Measurements from ENCODE around the gene RYR3.
"Not testable (repeated sequence)": the region's sequence is repeated elsewhere in the genome, so short reads cannot be mapped to it uniquely, and the experiment has no call there.

Gene RYR3

DNA sequence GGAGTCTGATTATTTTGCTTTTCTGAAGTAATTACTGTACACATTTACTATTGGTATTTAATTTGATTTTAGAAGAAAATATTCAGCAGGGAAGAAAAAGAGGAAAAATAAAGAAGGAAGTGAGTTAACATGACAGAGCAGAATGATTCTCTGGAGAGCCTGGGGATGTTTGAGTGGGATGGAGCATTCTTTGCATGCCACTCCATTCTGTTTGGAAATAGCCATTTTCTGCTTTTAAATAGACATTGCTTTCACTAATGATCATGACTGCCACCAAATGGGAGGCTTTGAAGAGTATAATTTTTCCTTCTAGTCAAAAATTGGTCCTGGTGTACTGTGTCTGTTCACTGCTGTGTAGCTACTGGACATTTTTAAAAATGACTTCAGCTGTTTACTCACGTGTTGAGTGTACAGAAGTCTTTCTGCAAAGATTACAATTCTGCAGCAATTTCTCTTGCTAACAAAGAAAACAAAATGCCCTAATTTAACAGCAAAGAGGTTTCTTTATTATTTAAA is 196.1 kb downstream of the RYR3 start:
- no peak for DNase-seq (ENCODE audit: low read depth in 2 of 2)

- no peak for DNase-seq (ENCODE audit: low read depth in 2 of 2)
Measured at GRCh38 chr15:33508703-33509102, 197.9 kb downstream of the RYR3 start.

DNA sequence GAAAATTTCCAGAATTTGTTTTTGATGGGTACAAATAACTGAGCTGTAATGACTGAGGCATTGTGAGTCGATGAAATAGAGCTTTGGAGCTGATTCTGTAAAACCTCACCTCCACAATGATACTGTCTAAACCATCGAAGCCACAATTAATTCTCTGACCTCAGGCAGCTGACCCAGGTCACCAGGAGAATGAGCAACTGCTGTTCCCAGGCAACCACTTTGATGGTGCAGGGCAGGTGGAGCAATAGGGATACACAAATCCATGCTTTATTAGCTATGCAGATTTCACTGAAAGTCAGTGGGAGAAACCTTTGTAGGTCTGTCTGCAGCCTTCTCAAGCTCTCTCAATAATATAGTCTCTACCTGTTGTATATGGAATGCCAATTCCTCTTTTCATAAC is 204.4 kb downstream of the RYR3 start:
- DNase-seq (ENCODE audit: low read depth in 2 of 2), result no peak

DNA sequence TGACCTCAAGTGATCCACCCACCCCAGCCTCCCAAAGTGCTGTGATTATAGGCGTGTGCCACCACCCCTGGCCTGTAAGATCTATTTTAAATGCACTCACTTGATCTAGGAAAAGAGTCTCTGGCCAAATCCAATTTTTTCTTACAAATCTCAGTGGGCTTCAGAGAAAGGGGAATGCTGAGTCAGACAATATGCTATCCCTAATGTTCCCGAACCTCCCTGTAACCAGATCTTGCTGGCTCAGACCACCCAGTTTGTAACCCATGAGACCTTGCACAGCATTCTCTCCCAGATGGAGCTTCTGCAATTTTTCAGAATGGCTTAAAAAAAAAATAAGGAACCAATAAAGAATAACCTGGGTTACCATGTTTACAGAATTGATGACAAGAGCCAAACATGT is 205.8 kb downstream of the RYR3 start:
- DNase-seq (ENCODE audit: low read depth in 2 of 2), result no peak

- no peak for DNase-seq (ENCODE audit: low read depth in 2 of 2)
Measured at GRCh38 chr15:33517944-33518343, 207.2 kb downstream of the RYR3 start.

GRCh38 chr15:33518421-33518820 is 207.7 kb downstream of the RYR3 start:
- DNase-seq (ENCODE audit: low read depth in 2 of 2), result no peak

DNA sequence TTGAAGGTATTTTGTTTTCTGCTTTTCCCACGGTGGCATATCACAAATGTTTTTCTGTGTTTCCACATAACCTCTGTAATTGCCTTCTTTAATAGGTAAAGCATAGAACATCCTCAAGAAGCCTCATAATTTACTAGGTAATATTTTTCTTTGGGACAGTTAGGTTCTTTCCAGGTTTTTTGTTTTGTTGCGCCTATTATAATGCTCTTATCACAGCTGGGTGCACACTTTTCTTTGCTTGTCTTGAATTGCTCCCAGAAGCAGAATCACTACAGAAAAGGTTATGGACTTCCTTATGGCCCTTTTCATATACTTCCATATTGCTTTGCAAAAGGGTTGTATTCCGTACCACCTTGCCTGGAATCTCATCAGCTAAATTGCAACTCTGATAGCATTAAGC is 213.5 kb downstream of the RYR3 start:
- DNase-seq (ENCODE audit: low read depth in 2 of 2), result no peak

DNA sequence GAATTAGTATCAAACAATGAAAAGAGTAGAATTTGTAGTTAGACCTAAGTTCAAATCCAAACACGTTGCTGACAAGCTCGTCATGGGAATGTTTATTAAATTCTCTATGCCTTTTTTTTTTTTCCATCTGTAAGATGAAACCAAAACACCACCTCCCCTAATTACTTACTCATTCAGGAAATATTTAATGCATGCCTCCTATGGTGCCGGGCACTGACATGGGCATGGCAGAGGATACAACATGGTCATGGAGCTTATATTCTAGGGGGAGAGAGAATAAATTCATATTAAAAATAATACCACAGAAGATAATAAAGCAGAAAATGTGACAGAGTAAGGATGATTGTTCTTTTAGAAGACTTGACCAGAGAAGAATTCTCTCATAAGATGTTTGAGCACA is 215.8 kb downstream of the RYR3 start:
- DNase-seq (ENCODE audit: low read depth in 2 of 2), result no peak

DNA sequence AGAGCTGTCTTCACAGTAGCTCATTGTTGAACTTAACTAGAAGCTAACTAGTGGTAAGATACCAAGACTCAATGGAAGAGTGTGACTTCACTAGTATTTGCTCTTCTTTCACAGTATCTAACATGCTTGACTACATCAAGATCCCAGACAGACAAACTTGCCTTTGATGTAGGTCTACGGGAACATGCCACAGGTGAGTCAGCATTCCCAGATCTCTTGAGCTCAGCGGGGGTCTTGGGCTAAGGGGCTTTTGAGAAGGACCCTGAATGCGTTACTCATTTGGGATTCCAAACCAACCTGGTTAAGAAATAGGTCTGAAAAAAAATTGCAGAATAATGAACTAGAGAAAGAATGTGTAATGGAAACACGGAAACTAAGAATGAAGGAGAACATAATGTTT is 222.4 kb downstream of the RYR3 start:
- DNase-seq (ENCODE audit: low read depth in 2 of 2), result no peak

- no peak for DNase-seq (ENCODE audit: low read depth in 2 of 2)
Measured at GRCh38 chr15:33534642-33535041, 223.9 kb downstream of the RYR3 start.

DNA sequence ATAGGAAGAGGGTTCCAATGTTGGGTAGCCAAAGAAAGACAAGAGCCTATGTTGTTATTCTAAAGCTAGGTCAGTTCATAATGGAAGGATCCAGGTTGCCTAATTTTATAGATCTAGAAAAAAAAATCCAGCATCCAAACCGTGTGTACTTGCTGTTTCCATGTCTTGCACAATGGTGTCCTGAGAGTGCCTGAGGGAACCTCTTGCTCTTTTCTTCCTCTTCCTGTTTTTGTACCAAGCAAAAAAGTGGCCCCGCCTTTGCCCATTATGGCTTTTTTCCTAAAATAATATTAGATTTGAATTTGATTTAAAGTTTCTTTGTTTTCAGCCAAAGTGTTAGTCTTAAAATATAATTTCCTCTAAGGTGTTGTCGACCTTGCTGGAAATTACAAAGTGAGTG is 224.4 kb downstream of the RYR3 start:
- no peak for DNase-seq (ENCODE audit: low read depth in 2 of 2)

DNA sequence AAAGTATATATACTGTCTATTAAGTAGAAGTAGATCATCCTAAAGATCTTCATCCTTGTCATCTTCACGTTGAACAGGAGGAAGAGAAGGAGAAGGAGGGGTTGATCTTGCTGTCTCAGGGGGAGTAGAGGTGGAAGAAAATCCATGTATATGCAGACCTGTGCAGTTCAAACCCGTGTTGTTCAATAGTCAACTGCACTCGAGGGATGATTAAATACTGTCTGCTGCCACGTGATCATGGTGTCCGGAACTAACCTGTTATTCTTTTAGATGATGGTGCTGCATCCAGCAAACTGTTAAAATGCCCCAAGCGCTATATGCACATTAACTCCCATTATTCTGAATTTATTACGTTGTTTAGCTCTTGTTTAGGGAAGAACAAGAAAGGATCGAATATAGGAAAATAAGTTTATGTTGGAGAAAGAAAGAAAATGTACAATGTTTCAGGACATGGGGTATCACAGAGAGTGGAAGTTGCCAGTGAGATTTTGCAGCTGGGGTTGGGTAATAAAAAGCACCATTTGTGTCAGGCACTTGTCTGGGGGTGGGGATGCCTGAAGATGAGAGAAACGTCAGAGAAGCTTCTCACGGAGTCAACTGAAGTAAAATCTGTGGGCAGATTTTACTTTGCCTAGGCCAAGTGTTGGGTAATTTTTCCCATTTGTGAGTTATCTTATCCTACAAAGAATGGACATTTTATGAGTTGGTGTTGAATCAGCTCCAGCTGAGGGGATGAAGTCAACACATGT is 229.2 kb downstream of the RYR3 start:
- DNase-seq (ENCODE audit: low read depth in 2 of 2), result no peak

DNA sequence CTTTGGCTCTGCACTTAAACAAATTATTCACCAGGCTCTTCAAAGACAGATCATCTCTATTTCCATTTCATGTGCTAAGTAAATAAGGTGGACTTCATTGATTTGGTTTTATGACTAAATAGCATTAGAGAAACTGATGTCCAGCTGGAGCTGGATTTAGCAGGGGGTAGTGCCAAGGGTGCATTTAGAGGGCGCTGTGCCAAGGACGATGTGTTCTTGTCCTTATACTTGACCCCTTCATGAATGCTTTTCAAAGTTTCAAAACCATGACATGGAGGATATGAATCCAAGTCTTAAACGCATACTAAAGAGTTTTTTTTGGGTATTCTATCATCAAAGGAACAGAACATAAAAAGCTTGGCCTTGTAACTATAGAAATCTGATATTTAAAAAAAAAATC is 233.2 kb downstream of the RYR3 start:
- no peak for DNase-seq (ENCODE audit: low read depth in 2 of 2)

- no peak for DNase-seq (ENCODE audit: low read depth in 2 of 2)
Measured at GRCh38 chr15:33545866-33546265, 235.1 kb downstream of the RYR3 start.

DNA sequence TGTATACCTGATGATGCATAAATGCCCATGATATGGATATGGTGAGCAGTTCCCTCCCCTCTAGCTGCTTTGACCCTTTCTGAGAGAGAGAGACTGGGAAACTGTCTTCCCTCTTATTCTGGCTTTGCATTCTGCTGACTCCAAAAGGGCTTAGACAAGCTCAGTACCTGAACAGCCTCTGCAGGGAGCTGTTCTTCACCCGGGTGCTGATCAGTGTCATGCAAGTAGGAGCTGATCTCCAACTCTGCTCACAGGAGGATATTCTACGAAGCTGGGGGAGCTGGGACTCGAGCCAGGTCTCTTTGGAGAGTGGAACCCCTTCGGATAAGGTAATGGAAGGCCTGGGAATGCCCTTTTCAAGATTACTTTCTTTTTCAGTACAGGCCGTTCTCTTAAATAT is 237.1 kb downstream of the RYR3 start:
- no peak for DNase-seq (ENCODE audit: low read depth in 2 of 2)

DNA sequence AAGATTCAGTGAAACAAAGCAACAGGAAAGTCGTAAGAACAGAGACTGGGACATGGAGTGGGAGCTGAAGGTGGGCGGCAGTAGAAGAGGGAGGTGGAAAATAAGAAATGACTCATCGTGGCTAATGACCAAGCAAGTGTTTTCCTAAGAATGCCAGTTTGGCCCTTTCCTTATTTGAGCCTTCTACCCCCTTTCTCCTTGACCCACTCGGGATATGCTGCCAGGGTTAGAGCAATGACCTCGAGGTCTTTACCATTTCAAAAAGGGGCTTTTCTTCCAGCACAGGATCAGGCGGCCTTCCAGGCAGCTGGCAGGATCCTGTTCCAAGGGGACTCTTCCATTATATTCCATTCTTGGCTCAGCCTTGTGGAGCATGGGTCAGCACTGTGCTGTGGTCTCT is 241.1 kb downstream of the RYR3 start:
- no peak for DNase-seq (ENCODE audit: low read depth in 2 of 2)

- DNase-seq (ENCODE audit: low read depth in 2 of 2), result no peak
Measured at GRCh38 chr15:33553157-33553556, 242.4 kb downstream of the RYR3 start.

DNA sequence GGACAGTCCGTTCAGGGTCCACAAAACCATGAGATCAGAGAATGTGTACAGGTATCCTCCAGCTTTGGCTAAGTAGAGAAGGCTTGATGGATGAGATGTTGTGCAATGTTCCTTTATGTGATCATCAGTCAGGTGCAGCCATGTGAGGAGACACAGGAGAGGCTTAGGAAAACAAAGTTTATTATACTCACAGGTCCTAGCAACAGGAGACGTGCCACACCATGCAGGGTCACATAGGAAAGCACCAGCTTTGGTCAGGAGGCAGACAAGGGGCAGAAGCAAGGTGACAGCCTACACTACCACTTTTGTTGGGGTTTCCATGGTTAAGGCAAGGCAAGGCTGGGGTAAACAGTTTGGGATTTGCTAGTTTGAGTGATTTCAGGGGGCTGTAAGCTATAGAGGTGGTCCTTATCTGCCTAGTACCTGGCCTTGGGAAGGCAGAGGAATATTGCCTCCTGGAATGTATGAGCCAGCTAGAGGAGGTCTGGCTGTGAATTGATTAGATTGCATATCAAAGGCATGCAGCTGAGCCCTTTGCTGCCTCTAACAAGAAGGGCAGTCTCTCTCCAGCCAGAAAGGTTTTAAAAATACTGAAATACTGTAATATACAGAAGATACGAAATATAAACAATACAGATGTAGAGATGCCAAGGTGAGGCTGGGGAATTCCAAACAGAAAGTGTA is 248.6 kb downstream of the RYR3 start:
- DNase-seq (ENCODE audit: low read depth in 2 of 2), result no peak

DNA sequence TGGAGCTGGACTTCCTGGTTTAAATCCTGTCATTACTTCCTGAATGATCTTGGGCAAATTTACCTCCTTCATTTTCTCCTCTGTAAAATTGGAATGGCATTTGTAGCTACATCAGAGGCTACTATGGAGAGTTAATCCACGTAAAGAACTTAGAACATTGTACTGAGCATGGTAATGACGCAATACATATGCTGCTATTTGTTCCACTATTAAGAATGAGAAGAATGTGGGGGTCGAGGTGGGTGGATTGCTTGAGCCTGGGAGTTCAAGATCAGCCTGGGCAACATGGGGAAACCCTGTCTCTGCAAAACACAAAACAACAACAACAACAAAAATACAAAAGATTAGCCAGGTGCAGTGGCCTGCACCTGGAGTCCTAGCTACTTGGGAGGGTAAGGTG is 250.6 kb downstream of the RYR3 start:
- no peak for DNase-seq (ENCODE audit: low read depth in 2 of 2)

DNA sequence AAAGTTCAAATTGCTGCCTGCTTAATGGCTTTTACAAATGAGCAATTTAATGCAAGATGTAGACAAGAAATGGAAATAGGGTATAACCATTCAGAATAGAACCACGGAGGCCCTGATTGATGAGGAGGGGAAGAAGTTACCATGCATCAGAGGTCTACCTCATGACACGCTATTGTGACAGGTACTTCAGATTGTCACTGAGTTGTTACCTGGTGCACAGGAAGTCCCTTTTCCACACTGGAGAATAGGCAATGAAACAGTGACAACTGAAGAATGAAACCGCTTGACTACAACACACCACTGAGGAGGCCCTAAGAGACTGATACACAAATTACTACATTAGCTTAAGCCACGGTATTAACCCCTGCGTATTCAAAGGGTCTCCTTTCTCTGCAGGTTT is 251.2 kb downstream of the RYR3 start:
- no peak for DNase-seq (ENCODE audit: low read depth in 2 of 2)

DNA sequence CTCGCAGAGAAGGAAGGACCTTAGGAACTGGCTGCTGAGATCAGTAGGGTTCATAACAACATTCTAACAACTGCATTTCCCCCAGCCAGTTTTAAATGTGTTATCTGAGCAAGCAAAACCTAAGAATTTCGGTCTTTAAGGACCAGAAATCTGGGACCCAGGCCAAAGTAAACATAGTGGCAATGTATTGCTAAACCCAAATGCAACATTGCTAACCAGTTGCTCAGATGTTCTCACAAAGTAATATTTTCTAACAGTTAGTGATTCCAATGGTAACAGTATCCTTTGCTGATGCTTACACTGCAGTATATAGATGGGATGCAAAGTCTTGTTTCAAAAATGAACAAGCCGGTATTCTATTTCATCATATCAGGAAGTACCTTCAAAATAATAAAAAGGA is 254.3 kb downstream of the RYR3 start:
- DNase-seq (ENCODE audit: low read depth in 2 of 2), result no peak

DNA sequence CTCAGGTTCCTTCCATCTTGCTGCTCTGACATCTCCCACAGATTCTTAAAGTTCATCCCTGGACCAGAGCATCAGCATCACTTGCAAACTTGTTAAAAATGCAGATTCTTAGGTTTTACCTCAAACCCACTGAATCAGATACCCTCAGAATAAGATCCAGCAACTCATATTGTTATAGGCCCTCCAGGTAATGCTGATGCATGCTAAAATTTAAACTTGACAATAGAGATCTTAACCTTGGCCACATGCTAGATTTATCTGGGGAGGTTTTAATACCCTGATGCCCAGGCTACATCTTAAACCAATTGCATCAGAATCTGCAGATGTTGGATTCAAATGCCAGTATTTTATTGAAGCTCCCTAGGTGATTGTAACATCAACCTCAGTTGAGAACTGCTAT is 256.9 kb downstream of the RYR3 start:
- DNase-seq (ENCODE audit: low read depth in 2 of 2), result no peak

DNA sequence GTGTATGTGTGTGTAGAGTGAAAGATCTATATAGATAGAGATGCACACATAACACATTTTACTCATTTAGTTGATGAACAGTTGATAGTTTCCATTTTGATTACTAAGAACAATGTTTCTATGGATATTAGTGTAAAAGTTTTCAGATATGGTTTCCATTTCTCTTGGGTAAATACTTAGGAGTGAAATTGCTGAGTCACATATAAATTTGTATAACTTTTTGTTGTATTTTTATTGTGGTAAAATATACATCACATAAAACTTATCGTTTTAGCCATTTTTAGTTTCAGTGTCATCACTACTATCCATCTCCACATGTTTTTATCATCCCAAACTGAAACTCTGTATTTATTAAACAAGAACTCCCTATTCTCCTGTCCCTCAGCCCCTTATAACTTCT is 258.3 kb downstream of the RYR3 start:
- DNase-seq (ENCODE audit: low read depth in 2 of 2), result no peak

- not testable (repeated sequence) for DNase-seq (ENCODE audit: low read depth in 2 of 2)
Measured at GRCh38 chr15:33577911-33578310, 267.1 kb downstream of the RYR3 start.
